OCI-LY1 (cell line): ENCODE measurements around the gene SPOCK1.

Experiments
- EZH2 ChIP-seq: fragments of 200-600 bp; sonication (generic), shearing (Covaris generic); IDR thresholded peaks from 2 replicates; pipeline ENCODE4 v1.8.0; 2017; ENCODE audit warnings: borderline replicate concordance, mixed run types, mild to moderate bottlenecking, antibody characterized with exemption, low read length, moderate library complexity, mixed read lengths
- TF ChIP-seq, protein P1 (sequence below): fragments of 200-600 bp; sonication (generic), shearing (Covaris generic); IDR thresholded peaks from 2 replicates; pipeline ENCODE4 v1.5.1; 2017; ENCODE audit warnings: mild to moderate bottlenecking, antibody characterized with exemption, low read length, moderate library complexity, mixed read lengths

- TF ChIP-seq, protein P1, sequence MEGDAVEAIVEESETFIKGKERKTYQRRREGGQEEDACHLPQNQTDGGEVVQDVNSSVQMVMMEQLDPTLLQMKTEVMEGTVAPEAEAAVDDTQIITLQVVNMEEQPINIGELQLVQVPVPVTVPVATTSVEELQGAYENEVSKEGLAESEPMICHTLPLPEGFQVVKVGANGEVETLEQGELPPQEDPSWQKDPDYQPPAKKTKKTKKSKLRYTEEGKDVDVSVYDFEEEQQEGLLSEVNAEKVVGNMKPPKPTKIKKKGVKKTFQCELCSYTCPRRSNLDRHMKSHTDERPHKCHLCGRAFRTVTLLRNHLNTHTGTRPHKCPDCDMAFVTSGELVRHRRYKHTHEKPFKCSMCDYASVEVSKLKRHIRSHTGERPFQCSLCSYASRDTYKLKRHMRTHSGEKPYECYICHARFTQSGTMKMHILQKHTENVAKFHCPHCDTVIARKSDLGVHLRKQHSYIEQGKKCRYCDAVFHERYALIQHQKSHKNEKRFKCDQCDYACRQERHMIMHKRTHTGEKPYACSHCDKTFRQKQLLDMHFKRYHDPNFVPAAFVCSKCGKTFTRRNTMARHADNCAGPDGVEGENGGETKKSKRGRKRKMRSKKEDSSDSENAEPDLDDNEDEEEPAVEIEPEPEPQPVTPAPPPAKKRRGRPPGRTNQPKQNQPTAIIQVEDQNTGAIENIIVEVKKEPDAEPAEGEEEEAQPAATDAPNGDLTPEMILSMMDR: no peak
- TF ChIP-seq EZH2: no peak
Observed at GRCh38 chr5:137122075-137122474, 377.1 kb downstream of the SPOCK1 start.
